Mucosa of descending colon (tissue), 3 donors: ENCODE results near the gene MYO16. TPM values are rescaled to one million over a fixed set of nuclear protein-coding genes. Genes with fewer than 3 reads are reported as not detected.

ENCODE experiments used
- ATAC-seq: fragments of 200-7000 bp; cut with Tn5 transposase; one replicate; pipeline ENCODE4 v1.9.1; 2020; ENCODE audit warnings: mild to moderate bottlenecking, moderate library complexity
- DNase-seq, 3 donors: peaks; one replicate each; pipeline ENCODE4 v3.0.0-alpha.2; 2020
- H3K36me3 ChIP-seq: fragments of 200-600 bp; one replicate; pipeline ENCODE4 v1.8.0; 2021; ENCODE audit warnings: low read depth, mild to moderate bottlenecking
- H3K4me1 ChIP-seq: fragments of 200-600 bp; one replicate; pipeline ENCODE4 v1.8.0; 2021; ENCODE audit warnings: low read depth, mild to moderate bottlenecking
- H3K4me3 ChIP-seq: fragments of 200-600 bp; one replicate; pipeline ENCODE4 v1.8.0; 2021; ENCODE audit warnings: mild to moderate bottlenecking
- H3K9me3 ChIP-seq: fragments of 200-600 bp; one replicate; pipeline ENCODE4 v1.8.0; 2021; ENCODE audit warnings: mild to moderate bottlenecking
- intact Hi-C, 2 donors: fragments of 100-400 bp; cut with DNase I in 1 of 2; cut with micrococcal nuclease in 1 of 2; formaldehyde crosslinking; loops; one replicate each; pipeline versions ENCODE4 v1.11.0 to v1.11.1; 2022; cut with DNase I, micrococcal nuclease
- total RNA-seq, 3 donors: library from RNA; stranded (reverse); fragmentation: NEBNext Ultra II Directional in 2 of 3; extraction: Animal tissue kit (Norgen Biotek cat#: 25700) in 2 of 3; gene quantifications; one replicate each; pipeline versions ENCODE4 v1.2.1 to v1.2.4, GENCODE V29; 2021 to 2023
- TF ChIP-seq, protein P1 (sequence below): fragments of 200-600 bp; IDR thresholded peaks from one replicate; pipeline ENCODE4 v1.8.0; 2022; ENCODE audit warnings: antibody characterized with exemption, mild to moderate bottlenecking
- donor health status: DM: no; HTN: no; CAD: no; lungs with moderate emphysema.
- donor health status: DM: no; HTN: no; CAD: no.
- donor health status: DM: no; HTN: yes; CAD: no.

The MYO16 gene
- total RNA-seq, 3 donors from 2014 or later, result 0.06 TPM; not detected in 2

DNA sequence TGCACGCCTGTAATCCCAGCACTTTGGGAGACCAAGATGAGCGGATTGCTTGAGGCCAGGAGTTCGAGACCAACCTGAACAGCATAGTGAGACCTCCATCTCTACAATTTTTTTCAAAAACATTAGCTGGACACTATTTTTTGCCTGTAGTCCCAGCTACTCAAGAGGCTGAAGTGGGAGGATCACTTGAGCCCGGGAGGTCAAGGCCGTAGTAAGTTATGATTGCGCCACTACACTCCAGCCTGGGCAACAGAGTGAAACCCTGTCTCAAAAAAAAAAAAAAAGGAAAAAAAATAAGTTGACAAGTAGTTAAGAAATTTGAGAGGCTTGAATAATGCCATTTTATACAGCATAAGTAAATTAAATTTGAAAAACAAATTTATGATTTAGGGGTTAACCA, 330.6 kb downstream of the MYO16 start:
- Histone ChIP-seq H3K4me3 (no peak overlapping the region), H3K4me1 (no peaks in the 10 kb centered on the region), H3K9me3 (no peaks in the 10 kb centered on the region), H3K36me3 (no peaks in the 10 kb centered on the region)
- DNase-seq, result no peak
- no peak for ATAC-seq
- intact Hi-C loops, result loop anchor here in 1 of 2 donors (10.0 kb wide), 1 partner anchor 1155 kb away; no protein-coding TSS in a partner anchor
- TF ChIP-seq, protein P1, sequence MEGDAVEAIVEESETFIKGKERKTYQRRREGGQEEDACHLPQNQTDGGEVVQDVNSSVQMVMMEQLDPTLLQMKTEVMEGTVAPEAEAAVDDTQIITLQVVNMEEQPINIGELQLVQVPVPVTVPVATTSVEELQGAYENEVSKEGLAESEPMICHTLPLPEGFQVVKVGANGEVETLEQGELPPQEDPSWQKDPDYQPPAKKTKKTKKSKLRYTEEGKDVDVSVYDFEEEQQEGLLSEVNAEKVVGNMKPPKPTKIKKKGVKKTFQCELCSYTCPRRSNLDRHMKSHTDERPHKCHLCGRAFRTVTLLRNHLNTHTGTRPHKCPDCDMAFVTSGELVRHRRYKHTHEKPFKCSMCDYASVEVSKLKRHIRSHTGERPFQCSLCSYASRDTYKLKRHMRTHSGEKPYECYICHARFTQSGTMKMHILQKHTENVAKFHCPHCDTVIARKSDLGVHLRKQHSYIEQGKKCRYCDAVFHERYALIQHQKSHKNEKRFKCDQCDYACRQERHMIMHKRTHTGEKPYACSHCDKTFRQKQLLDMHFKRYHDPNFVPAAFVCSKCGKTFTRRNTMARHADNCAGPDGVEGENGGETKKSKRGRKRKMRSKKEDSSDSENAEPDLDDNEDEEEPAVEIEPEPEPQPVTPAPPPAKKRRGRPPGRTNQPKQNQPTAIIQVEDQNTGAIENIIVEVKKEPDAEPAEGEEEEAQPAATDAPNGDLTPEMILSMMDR, result no peak

DNA sequence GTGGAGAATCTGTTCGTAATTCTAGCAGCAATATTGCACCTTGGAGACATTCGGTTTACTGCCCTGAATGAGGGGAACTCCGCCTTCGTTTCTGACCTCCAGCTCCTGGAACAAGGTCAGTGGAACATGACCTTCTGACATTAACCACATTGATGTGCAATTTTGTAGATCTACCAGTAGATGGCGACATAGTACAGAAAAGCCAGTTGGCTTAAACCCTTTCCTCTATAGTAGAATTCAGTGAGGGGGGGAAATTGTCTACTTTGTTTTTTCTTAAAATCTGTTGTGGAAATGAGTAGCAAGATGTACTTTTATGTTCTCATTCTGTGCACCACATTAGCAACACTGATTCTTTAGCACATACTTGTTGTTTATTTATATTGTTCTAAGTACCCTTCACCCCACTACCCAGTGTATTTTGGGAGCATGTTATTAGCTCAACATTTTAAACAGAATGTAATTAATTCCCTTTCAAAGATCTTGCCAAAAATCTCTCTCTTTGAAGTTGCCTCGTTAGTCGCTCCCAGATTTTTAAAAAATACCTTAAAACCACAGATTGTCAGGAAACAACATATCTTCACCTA, 332.2 kb downstream of the MYO16 start:
- Histone ChIP-seq H3K36me3 (no peaks in the 10 kb centered on the region), H3K9me3 (no peaks in the 10 kb centered on the region), H3K4me1 (no peaks in the 10 kb centered on the region), H3K4me3 (no peak overlapping the region)
- ATAC-seq (peak; percentile 84), DNase-seq (no peak)
- TF ChIP-seq, protein P1, result peak; percentile 57
- intact Hi-C loops, result loop anchor here in 1 of 2 donors (10.0 kb wide), 1 partner anchor 1153 kb away; no protein-coding TSS in a partner anchor

DNA sequence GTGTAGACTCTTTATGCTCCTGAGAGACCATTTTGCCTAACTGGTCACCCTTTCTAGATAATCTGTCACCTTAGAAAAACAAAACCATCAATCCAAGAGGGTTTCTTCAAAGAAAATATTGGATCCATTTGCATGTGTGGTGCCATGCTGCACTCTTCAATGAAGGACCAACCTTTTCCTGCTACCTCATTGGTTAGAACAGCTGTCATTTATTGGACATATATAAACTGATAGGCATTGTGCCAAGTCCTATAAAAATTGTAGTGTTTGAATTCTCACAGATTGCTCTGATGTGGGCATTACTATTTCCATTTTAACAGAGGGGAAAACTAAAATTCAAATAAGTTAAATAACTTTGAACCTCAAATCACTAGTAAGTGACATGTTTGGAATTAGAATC, 333.2 kb downstream of the MYO16 start:
- Histone ChIP-seq H3K4me3 (no peak overlapping the region), H3K36me3 (no peaks in the 10 kb centered on the region), H3K9me3 (no peaks in the 10 kb centered on the region), H3K4me1 (no peaks in the 10 kb centered on the region)
- ATAC-seq, result peak; percentile 71
- intact Hi-C loops, result loop anchor here in 1 of 2 donors (10.0 kb wide), 1 partner anchor 1152 kb away; no protein-coding TSS in a partner anchor
- TF ChIP-seq, protein P1, result no peak
- DNase-seq, result peak in 1 of 3 donors; percentile 10

- TF ChIP-seq, protein P1, result no peak
- no peak overlapping the region for H3K4me3 ChIP-seq
- intact Hi-C loops, result loop anchor here in 1 of 2 donors (10.0 kb wide), 1 partner anchor 1151 kb away; no protein-coding TSS in a partner anchor
- ATAC-seq (no peak), DNase-seq (no peak)
- no peaks in the 10 kb centered on the region for H3K4me1 ChIP-seq
- H3K9me3 ChIP-seq, result no peaks in the 10 kb centered on the region
- no peaks in the 10 kb centered on the region for H3K36me3 ChIP-seq
Measured at GRCh38 chr13:108963276-108963810, 333.9 kb downstream of the MYO16 start.

- no peaks in the 10 kb centered on the region for H3K36me3 ChIP-seq
- DNase-seq (no peak), ATAC-seq (no peak)
- H3K4me3 ChIP-seq, result no peak overlapping the region
- intact Hi-C loops, result loop anchor here in 1 of 2 donors (10.0 kb wide), 1 partner anchor 1151 kb away; no protein-coding TSS in a partner anchor
- H3K9me3 ChIP-seq, result no peaks in the 10 kb centered on the region
- TF ChIP-seq, protein P1, result no peak
- no peaks in the 10 kb centered on the region for H3K4me1 ChIP-seq
Measured at GRCh38 chr13:108963846-108964600, 334.6 kb downstream of the MYO16 start.
